SK-N-SH treated with all-trans-retinoic acid at 6 μM for 48 hours (cell line): ENCODE data around the gene CYP4V2.

Source experiments
- ESRRG ChIP-seq: fragments of 250-450 bp; sonication (Bioruptor Pico); IDR thresholded peaks from 2 replicates; pipeline ENCODE4 v1.6.1; 2021; ENCODE audit warnings: mild to moderate bottlenecking
- ISL1 ChIP-seq: fragments of 250-450 bp; sonication (Bioruptor Pico); IDR thresholded peaks from 2 replicates; pipeline ENCODE4 v2.1.2; 2022; ENCODE audit warnings: mild to moderate bottlenecking, moderate library complexity
- PATZ1 ChIP-seq: fragments of 250-450 bp; sonication (Bioruptor Pico); IDR thresholded peaks from 2 replicates; pipeline ENCODE4 v1.8.0; 2020; ENCODE audit warnings: mild to moderate bottlenecking, moderate library complexity, borderline replicate concordance
- SNAI2 ChIP-seq: fragments of 250-450 bp; sonication (Bioruptor Pico); IDR thresholded peaks from 2 replicates; pipeline ENCODE4 v1.5.0; 2020; ENCODE audit warnings: mild to moderate bottlenecking, moderate library complexity
- TCF4 ChIP-seq: fragments of 250-450 bp; sonication (Bioruptor Pico); IDR thresholded peaks from 2 replicates; pipeline ENCODE4 v1.8.0; 2021; ENCODE audit warnings: mild to moderate bottlenecking, moderate library complexity, borderline replicate concordance
- TSHZ2 ChIP-seq: fragments of 250-450 bp; sonication (Bioruptor Pico); IDR thresholded peaks from 2 replicates; pipeline ENCODE4 v1.5.0; 2020; ENCODE audit warnings: mild to moderate bottlenecking, moderate library complexity
- ZNF8 ChIP-seq: fragments of 450-650 bp; formaldehyde crosslinking; IDR thresholded peaks from 2 replicates; pipeline ENCODE4 v1.5.0; 2020; ENCODE audit warnings: mild to moderate bottlenecking, moderate library complexity

GRCh38 chr4:186204103-186204559, 12.8 kb downstream of the CYP4V2 start:
- TF ChIP-seq PATZ1 (CRISPR knock-in tag), result no peak
- TF ChIP-seq TCF4, result no peak
- no peak for TF ChIP-seq ISL1 (CRISPR knock-in tag)
- TF ChIP-seq TSHZ2 (CRISPR knock-in tag), result no peak
- no peak for TF ChIP-seq ZNF8
- no peak for TF ChIP-seq ESRRG (CRISPR knock-in tag)
- no peak for TF ChIP-seq SNAI2 (CRISPR knock-in tag)
